CD4-positive, alpha-beta T cell (primary cell): ENCODE data around the gene MED27. TPM values are rescaled to one million over a fixed set of nuclear protein-coding genes. Genes with fewer than 3 reads are reported as not detected.

Source experiments
- ATAC-seq: fragments of 200-7000 bp; cut with Tn5 transposase; one replicate; pipeline ENCODE4 v1.10.0; 2022; ENCODE audit warnings: mild to moderate bottlenecking; ENCODE audit not compliant: poor library complexity
- CTCF ChIA-PET: fragments of 350-600 bp; sonication (Branson Sonifier 250); formaldehyde crosslinking; loops from one replicate; lab custom pipeline; 2021; ENCODE audit warnings: antibody characterized with exemption, inconsistent platforms; lab: Charles Lee
- POLR2A ChIA-PET: fragments of 350-600 bp; sonication (Branson Sonifier 250); formaldehyde crosslinking; loops from one replicate; lab custom pipeline; 2021; ENCODE audit warnings: antibody characterized with exemption, inconsistent platforms; lab: Charles Lee
- DNase-seq, 14 experiments: peaks; one replicate each; pipeline ENCODE4 v3.0.0-alpha.2; 2013 to 2020; ENCODE audit warnings: mixed read lengths in 2 of 14
- H3K27ac ChIP-seq, 2 donors: one replicate each; pipeline versions ENCODE4 v1.5.1 to v1.7.0; 2013; ENCODE audit warnings: low read length in 2 of 2, low read depth in 1 of 2, mild to moderate bottlenecking in 1 of 2
- H3K27me3 ChIP-seq, 2 experiments: 1 replicate in 1 of 2; 2 replicates in 1 of 2; pipeline versions ENCODE4 v1.6.1 to v1.7.0; 2013; ENCODE audit warnings: low read length in 2 of 2, control low read depth in 1 of 2, mild to moderate bottlenecking in 1 of 2, moderate library complexity in 1 of 2; ENCODE audit not compliant: insufficient read depth in 2 of 2, control insufficient read depth in 1 of 2
- H3K36me3 ChIP-seq: one replicate; pipeline ENCODE4 v1.6.1; 2013; ENCODE audit warnings: low read length, control low read depth; ENCODE audit not compliant: insufficient read depth
- H3K4me1 ChIP-seq: one replicate; pipeline ENCODE4 v1.6.1; 2013; ENCODE audit warnings: low read length, control low read depth; ENCODE audit not compliant: insufficient read depth
- H3K4me3 ChIP-seq: one replicate; pipeline ENCODE4 v1.5.1; 2013; ENCODE audit warnings: mild to moderate bottlenecking, low read length, moderate library complexity
- H3K9me3 ChIP-seq, 2 experiments: 1 replicate in 1 of 2; 2 replicates in 1 of 2; pipeline versions ENCODE4 v1.6.1 to v1.7.0; 2013; ENCODE audit warnings: low read length in 2 of 2, mild to moderate bottlenecking in 2 of 2, control low read depth in 1 of 2, moderate library complexity in 1 of 2; ENCODE audit not compliant: control insufficient read depth in 1 of 2, insufficient read depth in 1 of 2
- H3K27ac Mint-ChIP-seq: one replicate; pipeline ENCODE4 v1.8.0; 2020; ENCODE audit warnings: mixed read lengths
- H3K27me3 Mint-ChIP-seq: one replicate; pipeline ENCODE4 v1.8.0; 2021; ENCODE audit warnings: mixed read lengths
- H3K36me3 Mint-ChIP-seq: one replicate; pipeline ENCODE4 v1.8.0; 2021; ENCODE audit warnings: low read depth, mixed read lengths
- H3K4me1 Mint-ChIP-seq: one replicate; pipeline ENCODE4 v1.8.0; 2021; ENCODE audit warnings: low read depth, mixed read lengths
- H3K4me3 Mint-ChIP-seq: one replicate; pipeline ENCODE4 v1.8.0; 2020; ENCODE audit warnings: mild to moderate bottlenecking, mixed read lengths
- H3K9me3 Mint-ChIP-seq: one replicate; pipeline ENCODE4 v1.8.0; 2020; ENCODE audit warnings: mixed read lengths
- CTCF ChIP-seq: fragments of 200-600 bp; IDR thresholded peaks from one replicate; pipeline ENCODE4 v1.8.0; 2022; ENCODE audit warnings: antibody characterized with exemption, mild to moderate bottlenecking
- intact Hi-C, 2 experiments: fragments of 100-400 bp; cut with DNase I in 1 of 2; cut with micrococcal nuclease in 1 of 2; formaldehyde crosslinking; loops; one replicate each; pipeline versions ENCODE4 v1.15.1 to v1.9.0; 2023 to 2025; cut with DNase I, micrococcal nuclease
- total RNA-seq, 174 experiments: library from RNA in 2 of 174; stranded (reverse) in 2 of 174; gene quantifications; one replicate each; pipeline ENCODE4 v1.2.3 and lab custom pipeline; 2021 to 2026

Gene MED27
- total RNA-seq, 2 experiments from 2014 or later, result 15.0 to 17.4 TPM

GRCh38 chr9:132025766-132026165 lies 53.9 kb downstream of the MED27 start:
- Mint-ChIP-seq H3K9me3 (no peaks in the 10 kb centered on the region), H3K27ac (no peak overlapping the region), H3K27me3 (no peaks in the 10 kb centered on the region), H3K4me3 (no peak overlapping the region), H3K4me1 (peaks cover 33% of the 10 kb centered on the region), H3K36me3 (no peaks in the 10 kb centered on the region)
- no peak overlapping the region for H3K27ac ChIP-seq
- intact Hi-C loops, result no loop called here
- TF ChIP-seq CTCF, result no peak
- CTCF ChIA-PET, result no interaction called here
- DNase-seq (no peak), ATAC-seq (no peak)
- no peaks in the 10 kb centered on the region for H3K36me3 ChIP-seq
- POLR2A ChIA-PET, result no interaction called here
- no peaks in the 10 kb centered on the region for H3K9me3 ChIP-seq
- no peak overlapping the region for H3K4me3 ChIP-seq
- no peaks in the 10 kb centered on the region for H3K4me1 ChIP-seq
- no peaks in the 10 kb centered on the region for H3K27me3 ChIP-seq

GRCh38 chr9:132024589-132024988 lies 55.1 kb downstream of the MED27 start:
- Histone ChIP-seq H3K4me3 (no peak overlapping the region), H3K4me1 (no peaks in the 10 kb centered on the region), H3K27ac (no peak overlapping the region), H3K27me3 (no peaks in the 10 kb centered on the region), H3K9me3 (no peaks in the 10 kb centered on the region), H3K36me3 (no peaks in the 10 kb centered on the region)
- no peak for TF ChIP-seq CTCF
- ATAC-seq (no peak), DNase-seq (no peak)
- Mint-ChIP-seq H3K9me3 (no peaks in the 10 kb centered on the region), H3K4me3 (no peak overlapping the region), H3K4me1 (peaks cover 32% of the 10 kb centered on the region), H3K36me3 (no peaks in the 10 kb centered on the region), H3K27me3 (no peaks in the 10 kb centered on the region), H3K27ac (no peak overlapping the region)
- intact Hi-C loops, result no loop called here
- ChIA-PET CTCF (no interaction called here), POLR2A (no interaction called here)

DNA sequence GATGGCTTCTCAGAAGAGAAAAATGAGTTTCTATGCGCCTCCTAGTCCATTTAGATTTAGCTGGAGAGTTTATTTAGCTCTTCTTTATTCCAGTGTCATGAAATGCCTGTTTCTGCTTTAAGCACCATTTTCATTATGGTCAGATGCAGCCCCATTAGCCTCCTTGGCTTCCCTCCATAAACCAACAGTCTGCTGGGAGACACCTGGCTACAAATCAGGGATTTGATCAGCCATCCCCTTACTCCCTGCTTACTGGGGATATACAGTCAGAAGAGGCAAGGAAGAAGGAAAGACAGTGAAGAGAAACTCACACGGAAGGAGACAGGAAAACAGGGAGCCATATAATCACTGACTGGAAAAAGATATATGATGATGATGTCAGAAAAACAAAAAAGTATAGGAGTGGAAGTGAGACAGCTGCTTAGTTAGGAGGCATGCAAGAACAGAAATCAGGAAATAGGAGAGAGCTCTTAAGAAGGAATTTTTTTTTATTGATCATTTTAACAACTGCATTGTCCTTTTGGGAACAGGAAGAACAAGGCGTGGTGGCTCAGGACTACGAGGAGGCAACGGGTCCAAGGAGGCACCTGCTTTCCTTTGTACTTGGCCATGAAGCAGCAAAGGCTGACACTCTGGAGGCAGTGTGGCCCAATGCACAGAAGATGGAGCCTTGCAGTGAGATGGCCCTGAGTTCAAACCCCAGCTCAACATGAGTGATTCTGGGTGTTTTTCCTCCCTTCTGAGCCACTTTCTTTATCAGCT lies 56.1 kb downstream of the MED27 start:
- ChIA-PET POLR2A (no interaction called here), CTCF (no interaction called here)
- Mint-ChIP-seq H3K27ac (no peak overlapping the region), H3K36me3 (no peaks in the 10 kb centered on the region), H3K4me3 (no peak overlapping the region), H3K9me3 (no peaks in the 10 kb centered on the region), H3K27me3 (no peaks in the 10 kb centered on the region), H3K4me1 (peaks cover 28% of the 10 kb centered on the region)
- Histone ChIP-seq H3K36me3 (no peaks in the 10 kb centered on the region), H3K4me1 (no peaks in the 10 kb centered on the region), H3K27me3 (no peaks in the 10 kb centered on the region), H3K9me3 (no peaks in the 10 kb centered on the region), H3K27ac (no peak overlapping the region), H3K4me3 (no peak overlapping the region)
- DNase-seq (no peak), ATAC-seq (no peak)
- TF ChIP-seq CTCF, result no peak
- intact Hi-C loops, result no loop called here
